ENCODE measurements around the gene TMTC1.

TMTC1 gene

DNA sequence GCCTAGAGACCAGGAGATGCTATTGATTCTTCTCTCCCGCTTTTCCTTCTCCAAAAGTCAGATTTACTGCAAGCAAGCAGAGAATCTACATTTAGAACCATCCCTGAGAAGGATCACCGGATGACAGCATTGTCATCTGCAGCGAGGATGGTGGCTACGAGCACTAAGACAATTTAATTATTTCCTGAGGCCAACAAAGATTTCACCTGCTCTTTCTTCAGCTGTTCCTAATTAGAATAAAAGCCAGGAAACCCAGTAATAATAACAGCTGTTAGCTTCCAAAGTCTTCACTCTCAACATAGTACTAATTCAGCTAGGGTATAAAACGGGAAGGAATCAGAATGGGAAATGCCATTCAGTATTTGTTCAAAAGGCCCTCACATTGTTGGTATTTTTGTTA lies 53.3 kb downstream of the TMTC1 start:
- H3K4me3 ChIP-seq (ENCODE audit: low read depth, low read length), result no peak overlapping the region
- TF ChIP-seq, protein P1, sequence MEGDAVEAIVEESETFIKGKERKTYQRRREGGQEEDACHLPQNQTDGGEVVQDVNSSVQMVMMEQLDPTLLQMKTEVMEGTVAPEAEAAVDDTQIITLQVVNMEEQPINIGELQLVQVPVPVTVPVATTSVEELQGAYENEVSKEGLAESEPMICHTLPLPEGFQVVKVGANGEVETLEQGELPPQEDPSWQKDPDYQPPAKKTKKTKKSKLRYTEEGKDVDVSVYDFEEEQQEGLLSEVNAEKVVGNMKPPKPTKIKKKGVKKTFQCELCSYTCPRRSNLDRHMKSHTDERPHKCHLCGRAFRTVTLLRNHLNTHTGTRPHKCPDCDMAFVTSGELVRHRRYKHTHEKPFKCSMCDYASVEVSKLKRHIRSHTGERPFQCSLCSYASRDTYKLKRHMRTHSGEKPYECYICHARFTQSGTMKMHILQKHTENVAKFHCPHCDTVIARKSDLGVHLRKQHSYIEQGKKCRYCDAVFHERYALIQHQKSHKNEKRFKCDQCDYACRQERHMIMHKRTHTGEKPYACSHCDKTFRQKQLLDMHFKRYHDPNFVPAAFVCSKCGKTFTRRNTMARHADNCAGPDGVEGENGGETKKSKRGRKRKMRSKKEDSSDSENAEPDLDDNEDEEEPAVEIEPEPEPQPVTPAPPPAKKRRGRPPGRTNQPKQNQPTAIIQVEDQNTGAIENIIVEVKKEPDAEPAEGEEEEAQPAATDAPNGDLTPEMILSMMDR (conservative IDR thresholded peaks at IDR 0.05; ENCODE audit: low read depth, low read length), result no peak
- DNase-seq (ENCODE audit: low read depth), result no peak

DNA sequence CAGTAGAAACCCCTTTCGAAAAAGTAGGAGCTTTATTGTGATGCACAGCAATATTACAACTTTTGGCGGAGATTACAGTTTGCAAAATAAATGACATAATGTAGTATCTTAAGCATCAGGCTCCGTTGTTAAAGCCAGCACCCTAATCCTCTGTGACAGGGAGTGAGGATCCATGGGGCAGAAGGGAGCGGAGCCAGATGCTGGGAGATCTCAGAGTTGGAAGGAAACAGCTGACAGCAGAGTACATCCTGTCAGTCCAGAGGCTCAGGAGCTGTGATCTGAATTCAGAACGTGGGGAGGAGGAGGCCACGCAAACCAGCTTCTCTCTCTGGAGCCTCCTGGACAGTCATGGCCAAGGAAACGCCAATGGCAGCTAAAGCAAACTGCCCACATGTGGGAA lies 55.7 kb downstream of the TMTC1 start:
- H3K4me3 ChIP-seq (ENCODE audit: low read depth, low read length), result no peak overlapping the region
- DNase-seq (ENCODE audit: low read depth), result no peak
- TF ChIP-seq, protein P1 (conservative IDR thresholded peaks at IDR 0.05; ENCODE audit: low read depth, low read length), result no peak

DNA sequence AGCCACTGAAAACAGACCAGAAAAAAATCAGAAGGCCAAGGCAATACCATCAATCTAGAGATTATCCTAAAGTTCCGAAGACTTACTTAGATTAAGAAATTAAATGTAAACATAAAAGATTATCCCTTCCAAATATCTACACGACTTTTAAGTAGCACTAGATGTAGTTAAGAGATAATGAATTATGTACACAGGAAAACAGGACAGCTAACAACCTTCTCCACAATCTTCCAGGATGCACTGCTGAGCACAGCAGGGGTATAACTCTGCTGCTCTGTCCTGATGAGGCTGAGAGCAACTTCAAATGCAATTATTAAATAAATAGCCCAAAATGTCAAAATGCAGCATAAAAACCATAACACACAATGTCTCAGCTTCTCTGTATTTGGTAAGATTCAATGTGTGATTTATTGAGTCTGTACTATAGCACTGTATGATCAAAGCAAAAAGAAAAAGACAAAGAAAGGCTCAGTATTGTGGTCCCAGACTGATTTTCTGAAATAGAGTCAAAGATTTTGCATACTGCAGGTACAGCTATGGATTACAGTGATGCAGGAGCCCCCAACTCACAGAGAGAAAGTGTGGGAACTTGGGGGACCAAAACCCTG lies 56.9 kb downstream of the TMTC1 start:
- H3K4me3 ChIP-seq (ENCODE audit: low read depth, low read length), result no peak overlapping the region
- no peak for DNase-seq (ENCODE audit: low read depth)
- TF ChIP-seq, protein P1 (conservative IDR thresholded peaks at IDR 0.05; ENCODE audit: low read depth, low read length), result no peak

DNA sequence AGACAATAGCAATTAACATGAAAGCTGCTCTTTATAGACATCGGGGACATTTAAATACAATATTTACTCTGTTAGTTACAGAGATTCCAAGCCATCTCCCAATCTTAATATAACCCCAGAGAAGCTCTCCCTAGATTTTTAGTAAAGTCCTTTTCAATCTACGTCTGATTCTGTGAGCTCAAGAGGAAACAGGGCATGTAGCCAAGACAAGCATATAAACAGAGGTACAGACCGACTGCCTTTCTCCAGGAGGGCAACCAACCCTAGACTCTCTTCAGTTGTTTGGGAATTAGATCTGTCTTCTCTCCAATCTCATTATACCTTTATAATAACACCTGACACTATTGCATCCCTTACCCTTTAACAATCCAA lies 57.4 kb downstream of the TMTC1 start:
- peak; percentile 86 for DNase-seq (ENCODE audit: low read depth)
- H3K4me3 ChIP-seq (ENCODE audit: low read depth, low read length), result no peak overlapping the region
- TF ChIP-seq, protein P1 (conservative IDR thresholded peaks at IDR 0.05; ENCODE audit: low read depth, low read length), result no peak

DNA sequence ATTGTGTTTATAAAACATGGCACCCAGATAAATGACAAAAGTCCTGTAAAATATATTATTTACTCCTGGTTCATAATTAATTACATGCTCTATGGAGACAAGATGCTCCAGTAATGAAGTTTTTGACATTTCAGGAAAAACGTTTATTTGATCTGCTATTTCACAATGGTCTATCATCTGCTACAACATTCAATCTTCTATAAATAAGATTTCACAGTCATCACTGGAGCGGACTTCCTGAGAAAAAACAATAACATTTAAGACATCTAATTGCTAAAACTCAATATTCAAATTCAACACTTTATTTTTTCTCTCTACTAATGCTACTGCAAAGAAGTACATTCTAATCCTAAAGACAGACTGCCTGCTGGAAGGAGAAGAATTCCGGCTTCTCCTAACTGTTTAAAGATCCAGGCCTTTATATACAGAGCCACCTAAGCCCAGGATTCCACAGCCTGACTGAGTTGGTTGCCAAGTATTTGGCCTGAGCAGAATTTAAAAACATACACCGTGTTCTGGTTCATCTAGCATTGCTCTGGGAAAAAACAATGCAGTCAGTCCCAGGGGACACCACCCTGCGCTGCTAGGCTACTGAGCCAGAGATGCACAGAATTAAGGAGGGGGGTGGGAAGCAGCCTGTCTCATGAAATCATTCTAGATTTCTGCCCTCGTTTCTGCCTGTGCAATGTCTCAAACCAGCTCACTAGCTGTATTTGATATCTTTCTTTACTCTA lies 58.0 kb downstream of the TMTC1 start:
- TF ChIP-seq, protein P1 (conservative IDR thresholded peaks at IDR 0.05; ENCODE audit: low read depth, low read length), result no peak
- no peak overlapping the region for H3K4me3 ChIP-seq (ENCODE audit: low read depth, low read length)
- peak; percentile 99 for DNase-seq (ENCODE audit: low read depth)

DNA sequence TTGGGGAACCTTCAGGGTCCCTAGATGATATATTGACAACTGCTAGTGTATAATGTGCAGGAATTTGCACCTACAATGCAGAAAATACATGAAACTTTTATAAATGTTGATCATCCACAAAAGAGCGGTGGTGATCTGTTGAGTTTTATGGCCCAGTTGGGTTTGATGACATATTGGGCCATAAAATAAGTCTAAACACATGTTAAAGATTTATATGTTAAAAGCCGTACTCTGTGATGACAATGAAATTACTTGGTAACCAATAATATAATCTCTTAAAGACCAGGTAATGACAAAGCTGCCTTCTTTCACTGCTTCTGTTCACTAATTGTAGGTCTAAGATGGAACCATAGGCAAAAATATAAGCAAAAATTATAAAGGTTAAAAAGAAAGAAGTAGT lies 61.6 kb downstream of the TMTC1 start:
- TF ChIP-seq, protein P1 (conservative IDR thresholded peaks at IDR 0.05; ENCODE audit: low read depth, low read length), result no peak
- no peak overlapping the region for H3K4me3 ChIP-seq (ENCODE audit: low read depth, low read length)
- DNase-seq (ENCODE audit: low read depth), result no peak

DNA sequence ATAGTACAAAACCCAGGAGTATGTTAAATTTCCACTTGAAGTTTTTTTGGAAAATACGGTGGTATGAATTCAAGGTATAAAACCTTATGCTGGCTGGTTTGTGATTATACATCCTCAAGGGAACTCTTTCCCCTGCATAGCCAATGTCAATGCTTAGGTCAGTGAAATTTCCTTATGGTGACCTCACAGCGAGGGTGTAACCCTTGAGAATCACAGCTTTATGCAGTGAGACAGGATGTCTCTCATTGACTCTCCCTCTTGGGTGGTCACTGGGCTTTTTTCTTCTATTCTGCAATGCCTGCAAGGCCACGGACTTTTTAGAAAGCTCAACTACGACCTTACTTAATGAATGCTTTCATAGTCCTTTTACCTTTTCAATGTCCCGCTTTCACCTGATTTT lies 64.4 kb downstream of the TMTC1 start:
- no peak for DNase-seq (ENCODE audit: low read depth)
- H3K4me3 ChIP-seq (ENCODE audit: low read depth, low read length), result no peak overlapping the region
- TF ChIP-seq, protein P1 (conservative IDR thresholded peaks at IDR 0.05; ENCODE audit: low read depth, low read length), result no peak
